Measurements from ENCODE around the gene SAE1. TPM values are rescaled to one million over a fixed set of nuclear protein-coding genes. Genes with fewer than 3 reads are reported as not detected.
A peak's percentile ranks its signal among the peaks of the same experiment; 100 is the strongest.

The SAE1 gene
- total and polyA plus RNA-seq, 11 donors = 15.7 to 84.1 (median 49.7) TPM

GRCh38 chr19:47120470-47121067 is 10.1 kb upstream of the SAE1 start:
- intact Hi-C loops (cut with DNase I) = loop anchor here in 3 of 10 donors (2.0 to 10.0 kb wide), 4 partner anchors 78 to 266 kb away; partner anchors contain the start of gene AP2S1 (in 1 of the 3)
- no peak overlapping the region for H3K4me3 ChIP-seq
- no peaks in the 10 kb centered on the region for H3K27me3 ChIP-seq
- WGBS, 4 donors = 90 to 94% (median 91%) methylated on average over 6 of the region's 6 CpGs
- TF ChIP-seq CTCF (IDR thresholded peaks at IDR 0.05) (no peak), POLR2A (IDR thresholded peaks at IDR 0.05) (no peak)
- DNase-seq = no peak
- no peaks in the 10 kb centered on the region for H3K36me3 ChIP-seq
- no peak overlapping the region for H3K27ac ChIP-seq
- peaks cover 0 to 4% (median 0%) of the 10 kb centered on the region in 12 donors for H3K4me1 ChIP-seq
- H3K9me3 ChIP-seq = no peaks in the 10 kb centered on the region
- ATAC-seq = no peak

GRCh38 chr19:47122359-47123335 is 8.0 kb upstream of the SAE1 start:
- intact Hi-C loops (cut with DNase I) = loop anchor here in 2 of 10 donors (5.0 to 10.0 kb wide), 3 partner anchors 85 to 268 kb away; partner anchors contain the start of gene AP2S1 (in 1 of the 2)
- Histone ChIP-seq H3K9me3 (no peaks in the 10 kb centered on the region), H3K27ac (no peak overlapping the region), H3K27me3 (no peaks in the 10 kb centered on the region), H3K4me3 (no peak overlapping the region), H3K4me1 (peaks cover 0 to 4% (median 0%) of the 10 kb centered on the region in 12 donors), H3K36me3 (no peaks in the 10 kb centered on the region)
- ATAC-seq (peak in 1 of 4 donors; percentile 54), DNase-seq (no peak)
- WGBS, 4 donors = 78 to 81% (median 79%) methylated on average over 14 of the region's 14 CpGs
- no peak for TF ChIP-seq POLR2A (IDR thresholded peaks at IDR 0.05)
- TF ChIP-seq CTCF (IDR thresholded peaks at IDR 0.05) = no peak

DNA sequence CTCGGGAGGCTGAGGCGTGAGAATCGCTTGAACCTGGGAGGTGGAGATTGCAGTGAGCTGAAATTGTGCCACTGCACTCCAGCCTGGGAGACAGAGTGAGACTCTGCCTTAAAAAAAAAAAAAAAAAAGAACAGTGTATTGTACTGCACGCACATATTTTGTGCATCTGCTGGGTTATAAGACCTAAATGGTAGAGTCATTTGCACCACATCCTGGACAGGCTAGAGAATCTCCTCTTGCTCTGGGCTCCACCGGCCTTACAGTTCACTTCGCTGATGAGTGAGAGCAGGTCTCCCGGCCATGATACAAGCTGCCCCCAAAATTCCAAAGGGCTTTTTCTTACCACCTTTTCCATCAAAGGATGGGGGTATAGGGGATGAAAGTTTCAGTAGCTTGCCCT is 7.2 kb upstream of the SAE1 start:
- H3K4me3 ChIP-seq = no peak overlapping the region
- DNase-seq (no peak), ATAC-seq (no peak)
- no peaks in the 10 kb centered on the region for H3K9me3 ChIP-seq
- H3K36me3 ChIP-seq = no peaks in the 10 kb centered on the region
- whole genome bisulfite sequencing, 4 donors = 88 to 91% (median 89%) methylated on average over 7 of the region's 7 CpGs
- TF ChIP-seq CTCF (IDR thresholded peaks at IDR 0.05) (no peak), POLR2A (IDR thresholded peaks at IDR 0.05) (no peak)
- H3K4me1 ChIP-seq = peaks cover 0 to 4% (median 0%) of the 10 kb centered on the region in 12 donors
- no peak overlapping the region for H3K27ac ChIP-seq
- intact Hi-C loops (cut with DNase I) = loop anchor here in 2 of 10 donors (5.0 to 10.0 kb wide), 3 partner anchors 86 to 269 kb away; partner anchors contain the start of gene AP2S1 (in 1 of the 2)
- H3K27me3 ChIP-seq = no peaks in the 10 kb centered on the region

Measured in heart left ventricle (tissue), 16 donors.